ENCODE data around the gene FATE1.

FATE1 gene

DNA sequence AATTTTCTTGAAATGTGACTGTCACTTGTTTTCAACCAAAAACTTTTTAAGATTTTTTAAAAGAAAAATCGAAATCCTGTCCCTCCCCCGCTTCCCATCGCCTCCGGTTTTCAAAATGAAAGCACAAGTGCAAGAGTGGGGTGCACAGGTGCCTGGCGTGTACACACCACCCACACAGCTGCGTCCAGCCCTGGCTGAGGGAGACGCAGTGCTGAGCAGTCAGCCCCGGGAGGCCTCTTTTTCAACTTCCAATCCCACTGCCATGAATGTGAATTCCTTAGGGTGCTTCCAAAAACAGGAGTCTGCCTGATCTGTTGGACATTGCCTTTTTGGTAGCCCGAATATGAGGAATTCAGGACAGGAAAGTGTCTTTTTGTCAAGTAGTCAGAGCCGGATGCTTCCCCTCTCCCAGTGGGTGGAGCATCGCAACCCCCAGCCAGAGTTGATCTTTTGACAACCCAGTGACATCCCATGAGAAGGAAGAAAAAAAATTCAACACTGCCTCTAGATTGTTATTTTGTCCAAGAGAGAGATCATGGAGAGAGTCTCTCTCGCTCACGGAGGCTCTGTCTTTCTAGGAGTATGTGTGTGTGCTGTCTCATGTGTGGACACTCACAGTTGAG lies 11.7 kb upstream of the FATE1 start:
- no peak for DNase-seq

DNA sequence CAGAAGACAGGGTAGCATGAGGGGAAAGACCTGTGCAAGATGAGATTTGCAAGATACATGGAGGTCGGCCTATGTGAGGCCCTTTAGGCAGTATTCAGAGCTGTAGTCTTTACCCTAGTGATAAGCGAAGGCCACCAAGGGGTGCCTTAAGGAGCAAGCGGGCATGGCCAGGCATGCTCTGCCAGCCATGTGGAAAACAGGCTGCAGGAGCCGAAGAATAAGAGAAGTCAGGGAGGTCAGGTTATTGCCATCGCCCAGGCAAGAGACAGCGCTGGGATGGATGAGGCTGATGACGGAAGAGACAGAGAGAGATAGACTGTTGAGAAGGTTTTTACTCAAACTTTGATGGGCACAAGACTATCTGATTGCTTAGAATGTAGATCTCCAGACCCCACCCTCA lies 7.0 kb upstream of the FATE1 start:
- DNase-seq: no peak

DNA sequence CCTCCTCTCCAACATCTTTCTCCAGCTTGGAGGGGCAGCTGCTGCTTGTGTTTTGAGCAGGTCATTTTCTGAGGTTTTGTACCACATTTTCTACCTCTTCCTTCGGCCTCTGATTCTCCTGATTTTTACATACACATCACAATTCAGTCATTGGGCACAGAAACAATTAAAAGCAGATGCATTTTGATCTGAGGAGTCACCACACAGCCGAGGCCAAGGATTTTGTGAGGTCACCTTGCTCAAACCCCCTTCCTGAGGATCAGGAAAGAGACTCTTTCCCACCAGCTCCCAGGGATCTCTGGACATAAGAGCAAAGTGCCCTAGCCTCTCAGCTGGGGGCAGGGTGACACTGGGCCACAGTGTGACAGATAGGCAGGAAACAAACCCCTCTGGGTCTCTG lies 5.4 kb upstream of the FATE1 start:
- DNase-seq: no peak

DNA sequence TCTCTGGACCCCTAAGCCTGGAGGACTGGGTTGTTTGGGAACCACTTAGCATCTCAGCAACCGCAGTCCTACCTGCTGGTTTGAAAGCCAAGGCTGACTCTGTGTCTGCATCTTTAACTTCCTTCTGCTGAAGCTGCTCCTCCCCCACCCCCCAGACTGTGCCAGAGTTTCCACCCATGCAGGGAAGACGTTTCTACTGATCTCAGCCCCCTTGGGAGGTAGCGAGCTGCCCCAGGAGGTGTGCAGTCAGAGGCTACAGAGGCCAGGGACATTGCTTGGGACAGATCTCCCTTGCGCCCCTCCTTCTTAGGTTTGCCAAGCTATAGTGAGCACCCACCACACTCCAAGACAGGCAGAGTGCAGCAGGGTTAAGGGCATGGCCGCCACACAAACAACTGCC lies 4.7 kb upstream of the FATE1 start:
- DNase-seq: no peak

DNA sequence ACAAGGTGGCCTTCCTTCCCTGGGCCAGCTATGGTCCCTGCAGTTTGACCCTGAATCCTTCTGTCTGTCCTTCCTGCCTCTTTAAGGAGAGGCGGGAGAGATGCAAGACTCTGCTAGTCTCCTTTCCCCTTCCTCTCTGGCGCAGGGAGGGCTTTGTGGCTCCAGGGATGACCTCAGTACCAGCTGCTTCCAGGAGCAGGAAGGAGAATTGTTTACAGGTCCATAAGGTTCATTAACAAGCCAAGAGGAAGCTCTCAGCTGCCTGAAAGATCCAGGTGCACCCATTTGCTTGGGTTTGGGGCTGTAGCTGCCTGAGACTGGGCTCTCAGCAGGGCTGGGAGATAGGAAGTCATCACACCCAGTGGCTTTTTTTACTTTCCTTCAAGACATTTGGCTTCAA lies 4.0 kb upstream of the FATE1 start:
- DNase-seq: no peak

DNA sequence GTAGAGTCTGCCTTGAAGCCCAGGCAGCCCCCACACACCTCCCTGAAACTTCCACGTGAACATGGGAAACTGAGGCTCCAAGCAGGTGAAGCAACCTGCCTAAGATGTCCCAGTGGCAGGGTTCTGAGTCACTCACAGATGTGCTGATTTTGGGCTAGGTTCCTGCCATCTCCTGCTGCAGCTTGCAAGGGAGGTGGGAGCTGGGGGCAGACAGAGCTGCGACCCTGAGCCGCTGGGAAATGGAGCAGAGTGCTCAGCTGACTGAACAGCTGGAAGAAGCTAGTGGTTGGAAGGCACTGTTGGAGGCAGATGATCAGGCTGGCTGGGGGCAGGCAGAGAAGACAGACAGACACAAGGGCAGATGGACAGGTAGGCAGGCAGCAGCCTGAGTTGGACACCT lies 3.6 kb upstream of the FATE1 start:
- no peak for DNase-seq

DNA sequence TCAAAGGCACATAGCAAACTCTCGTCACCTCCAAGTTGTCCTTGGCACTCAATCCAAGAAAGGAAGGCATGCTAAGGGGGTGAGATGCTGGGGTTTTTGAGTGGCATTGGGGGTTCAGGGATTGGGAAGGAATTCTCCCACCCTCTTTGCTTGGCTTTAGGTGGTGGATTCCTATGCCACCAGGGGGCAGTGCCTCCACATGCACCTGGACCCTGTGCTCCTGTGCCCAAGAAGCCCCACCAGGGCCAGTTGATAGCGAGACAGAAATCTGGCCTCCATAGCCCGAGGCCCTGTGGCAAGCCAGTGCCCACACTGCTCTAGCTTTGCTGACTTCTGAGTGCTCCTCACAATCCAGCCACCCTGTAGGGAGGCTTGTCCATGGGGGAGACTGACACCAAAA lies 2.0 kb upstream of the FATE1 start:
- peak; percentile 46 for DNase-seq

DNA sequence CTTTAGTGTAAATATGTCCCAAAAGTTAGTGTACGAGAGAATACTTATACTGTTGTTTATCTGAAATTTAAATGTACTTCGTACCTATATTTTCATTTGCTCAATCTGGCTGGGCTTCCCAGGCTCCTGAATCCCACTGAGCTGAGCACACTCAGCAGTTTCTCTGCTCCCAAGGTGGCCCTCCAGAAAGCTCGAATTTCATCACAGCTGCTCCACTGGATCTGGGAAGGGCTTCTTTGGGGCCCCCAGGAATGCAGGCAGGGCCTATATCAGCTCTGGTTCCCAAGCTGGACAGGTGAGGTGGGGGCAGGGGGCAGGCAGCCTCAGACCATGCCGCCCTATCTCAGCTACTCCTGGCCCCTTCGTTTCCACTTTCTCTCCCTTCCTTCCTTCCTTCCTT lies 1.5 kb upstream of the FATE1 start:
- DNase-seq: no peak

DNA sequence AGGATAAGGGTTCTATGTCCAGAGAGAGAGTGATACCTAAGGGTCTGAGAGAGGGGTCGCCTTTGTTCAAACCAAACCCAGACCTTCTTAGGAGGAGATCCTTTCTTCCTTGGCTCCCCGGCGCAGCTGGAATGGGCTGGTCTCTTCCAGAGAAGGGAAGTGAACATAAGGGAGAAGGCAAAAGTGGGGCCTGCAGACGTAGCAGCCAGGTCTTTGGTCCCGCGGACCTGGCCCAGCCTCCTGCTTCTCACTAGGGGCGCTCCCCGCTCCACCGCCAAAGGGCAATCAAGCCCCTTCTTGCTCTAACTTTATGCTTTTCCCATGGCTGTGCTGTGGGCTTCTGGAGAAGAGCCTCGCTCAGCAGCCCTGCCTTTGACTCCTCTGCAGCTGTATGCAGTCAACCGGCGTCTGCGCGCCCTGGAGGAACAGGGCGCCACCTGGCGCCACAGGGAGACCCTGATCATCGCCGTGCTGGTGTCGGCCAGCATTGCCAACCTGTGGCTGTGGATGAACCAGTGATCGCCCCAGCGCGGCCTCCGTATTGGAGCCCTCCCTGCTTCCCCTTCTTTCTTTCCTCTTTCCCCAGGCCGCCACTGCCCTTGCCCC lies 6.5 kb downstream of the FATE1 start:
- DNase-seq: peak; percentile 39

DNA sequence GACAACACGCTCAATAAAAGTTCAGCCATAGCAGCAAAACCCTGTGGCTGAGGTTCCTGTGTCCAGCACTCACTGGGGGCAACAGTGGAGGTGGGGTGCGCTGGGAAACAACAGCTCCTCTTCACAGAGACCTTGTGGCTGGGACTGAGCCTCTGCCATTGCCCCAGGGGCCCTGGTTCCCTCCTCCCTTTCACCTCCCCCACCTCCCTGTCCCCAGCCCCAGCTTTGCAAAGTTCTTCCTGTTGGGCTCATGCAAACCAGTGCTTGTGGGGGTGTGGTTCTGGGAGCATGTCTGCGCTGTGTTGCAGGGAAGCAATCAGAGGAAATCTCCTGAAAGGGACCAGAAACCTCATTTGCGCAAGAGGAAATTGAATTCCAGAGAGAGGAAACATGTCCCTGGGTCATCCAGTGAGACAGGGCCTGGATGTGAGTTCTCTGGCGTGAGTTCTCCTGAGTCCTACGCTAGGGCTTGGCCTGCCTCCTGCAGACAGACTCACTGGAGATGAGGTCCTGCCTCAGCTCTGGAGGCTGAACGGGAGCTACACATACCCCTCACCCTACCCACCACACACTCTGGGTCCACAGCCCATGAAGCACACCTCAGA lies 7.4 kb downstream of the FATE1 start:
- DNase-seq: no peak

DNA sequence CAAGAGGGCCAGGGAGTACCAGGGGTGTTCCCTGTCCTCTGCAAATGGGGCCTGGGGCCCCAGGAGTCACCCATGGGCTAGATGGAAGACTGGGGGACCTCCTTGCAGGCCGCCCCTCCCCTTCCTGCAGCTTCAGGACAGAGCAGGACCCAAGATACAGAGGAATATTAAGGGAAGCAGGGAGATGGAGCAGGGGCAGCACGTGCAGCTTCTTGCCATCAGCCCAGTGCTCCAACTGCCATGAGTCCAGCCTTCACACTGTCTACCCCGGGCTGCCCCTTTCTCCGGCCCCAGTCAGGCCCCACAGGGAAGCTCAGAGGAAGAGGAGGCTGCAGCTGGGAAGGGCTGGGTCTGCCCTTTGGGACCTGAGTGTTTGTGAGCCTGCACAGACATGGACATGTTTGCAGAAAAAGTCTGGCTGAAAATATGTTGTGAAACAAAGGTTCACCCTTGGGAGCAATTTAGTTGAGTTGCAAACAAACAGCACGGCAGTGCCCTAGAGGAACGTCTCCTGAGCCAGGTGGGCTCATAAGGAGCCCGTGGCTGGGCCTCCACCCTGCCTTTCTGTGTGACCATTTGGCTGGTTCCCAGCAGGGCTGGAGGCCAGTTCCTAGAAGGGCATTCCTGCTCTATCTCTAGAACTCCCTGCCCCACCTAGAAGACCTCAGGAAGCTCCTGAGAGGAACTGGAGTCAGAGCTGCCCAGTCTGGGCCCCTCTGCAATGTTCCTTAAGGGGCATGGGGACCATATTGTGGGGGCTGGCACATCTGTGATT lies 8.9 kb downstream of the FATE1 start:
- DNase-seq: no peak

DNA sequence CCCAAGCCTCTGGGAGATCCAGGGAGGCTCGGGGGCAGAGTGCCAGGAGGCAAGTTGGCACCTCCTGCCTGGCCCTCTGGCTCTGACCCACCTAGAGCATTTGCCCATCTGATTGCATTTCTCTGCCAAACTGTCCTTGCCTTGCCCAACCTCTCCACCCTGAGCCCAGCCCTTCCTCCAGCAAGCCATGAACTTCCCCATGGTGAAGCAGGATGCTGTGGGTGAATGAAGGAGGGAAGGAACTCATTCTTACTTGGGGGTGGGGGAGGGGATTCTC lies 9.4 kb downstream of the FATE1 start:
- DNase-seq: no peak

DNA sequence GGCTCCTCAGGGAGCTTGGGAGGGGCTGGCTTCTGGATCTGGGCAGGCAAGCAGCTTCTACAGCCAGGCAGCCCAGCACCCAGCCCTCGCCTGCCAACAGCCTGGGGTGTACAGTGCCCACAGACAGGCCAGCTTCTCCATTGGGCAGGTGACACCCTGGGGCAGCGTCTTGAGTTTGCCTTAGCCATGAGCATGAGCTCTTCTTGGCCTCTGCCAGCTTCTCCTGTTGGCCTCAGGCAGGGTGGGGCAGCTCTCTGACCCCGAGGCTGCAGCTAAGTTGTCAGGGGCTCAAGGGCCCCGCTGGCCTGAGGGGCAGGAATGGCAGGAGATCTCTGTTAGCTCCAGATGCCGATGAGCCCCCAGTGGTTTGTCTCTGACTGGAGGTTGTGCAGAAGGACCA lies 10.9 kb downstream of the FATE1 start:
- DNase-seq: no peak

DNA sequence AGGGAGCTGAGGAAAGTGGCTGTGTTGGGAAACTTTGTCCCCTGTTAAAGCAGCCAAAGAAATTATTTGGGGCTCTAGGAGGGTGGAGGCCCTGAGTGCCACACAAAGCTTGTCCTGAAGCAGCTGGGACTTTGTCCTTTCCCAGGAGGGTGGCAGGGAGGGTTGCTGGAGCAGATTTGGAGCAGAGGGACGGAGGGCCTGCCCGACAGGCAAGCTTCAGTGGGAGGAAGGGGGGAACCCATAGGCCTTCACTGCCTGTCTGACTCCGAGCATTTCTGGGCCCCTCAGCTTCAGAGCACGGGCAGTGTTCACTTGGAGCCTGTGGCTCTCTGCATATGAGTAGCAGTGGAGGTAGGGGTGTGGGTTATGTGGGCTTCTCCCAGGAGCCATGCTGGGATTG lies 11.5 kb downstream of the FATE1 start:
- no peak for DNase-seq

DNA sequence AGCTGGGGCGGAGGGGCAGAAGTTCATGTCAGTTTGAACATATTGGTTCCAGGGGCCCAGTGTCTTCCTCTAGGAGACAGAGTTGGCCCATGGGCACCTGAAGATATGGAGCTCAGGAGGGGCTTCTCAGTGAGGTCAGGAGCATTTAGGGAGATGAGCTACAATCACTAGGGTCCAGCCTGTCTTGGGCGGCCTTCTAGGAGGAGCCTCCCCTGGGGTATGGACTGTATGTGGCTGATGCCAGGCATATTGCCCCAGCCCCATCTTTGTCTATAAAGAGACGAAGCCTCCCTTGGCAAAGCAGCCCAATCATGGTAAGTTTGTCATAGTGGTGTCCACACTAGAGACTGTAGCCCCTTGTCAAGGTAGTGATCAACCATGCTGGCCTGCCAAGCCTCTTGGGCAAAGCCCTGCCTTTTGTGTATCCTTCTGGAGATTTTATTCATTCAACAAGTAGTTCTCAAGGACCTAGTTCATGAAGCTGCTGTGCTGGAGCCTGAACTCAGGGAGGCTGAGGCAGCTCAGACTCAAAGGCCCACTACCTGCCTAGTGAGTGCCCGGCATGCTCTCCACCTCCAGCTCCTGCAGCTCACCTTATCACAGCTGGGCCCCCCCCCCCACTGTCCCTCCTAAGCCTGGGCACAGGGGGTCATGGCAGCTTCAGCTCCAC lies 13.4 kb downstream of the FATE1 start:
- no peak for DNase-seq

DNA sequence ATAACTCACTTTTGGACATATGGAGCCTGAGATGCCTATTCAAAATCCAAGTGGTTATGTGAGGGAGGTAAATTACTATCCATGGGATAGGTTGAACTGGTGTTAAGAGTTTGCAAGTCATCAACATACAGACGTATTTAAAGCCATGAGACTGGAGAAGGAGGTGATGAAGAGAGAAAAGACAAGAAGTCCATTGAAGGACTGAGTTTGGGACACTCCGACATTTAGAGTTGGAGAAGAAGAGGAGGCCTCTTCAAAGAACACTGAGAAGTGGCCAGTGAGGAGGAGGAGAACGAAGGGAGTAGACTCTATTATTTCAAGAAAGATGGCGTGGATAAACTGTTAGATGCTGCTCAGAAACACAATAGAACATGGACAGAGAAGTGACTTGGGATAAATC lies 18.6 kb downstream of the FATE1 start, which contains the start of gene CNGA2:
Gene CNGA2 (plus strand): TSS at position 301 of the 400 bp plus-strand sequence. CDS start 3,738 bp downstream, outside the sequence.
- DNase-seq: no peak

DNA sequence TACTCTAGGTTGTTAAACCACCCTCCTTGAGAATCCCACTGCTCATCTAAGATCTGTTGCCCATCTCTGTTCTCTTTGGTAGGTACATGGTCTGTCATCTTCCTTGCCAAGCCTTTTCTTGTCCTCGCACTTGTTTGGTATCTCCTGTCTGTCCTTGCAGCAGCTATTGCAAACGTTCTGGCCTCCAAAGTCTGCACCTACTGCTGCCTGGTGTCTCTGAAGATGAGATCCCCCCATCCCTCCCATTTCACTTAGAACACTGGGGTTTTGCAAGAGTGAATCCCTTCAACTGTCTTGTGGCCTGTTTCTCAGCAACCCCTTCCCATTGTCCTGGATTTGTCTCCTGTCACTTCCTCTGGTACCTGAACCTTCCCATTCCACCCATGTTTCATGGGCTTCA lies 19.4 kb downstream of the FATE1 start:
- no peak for DNase-seq

DNA sequence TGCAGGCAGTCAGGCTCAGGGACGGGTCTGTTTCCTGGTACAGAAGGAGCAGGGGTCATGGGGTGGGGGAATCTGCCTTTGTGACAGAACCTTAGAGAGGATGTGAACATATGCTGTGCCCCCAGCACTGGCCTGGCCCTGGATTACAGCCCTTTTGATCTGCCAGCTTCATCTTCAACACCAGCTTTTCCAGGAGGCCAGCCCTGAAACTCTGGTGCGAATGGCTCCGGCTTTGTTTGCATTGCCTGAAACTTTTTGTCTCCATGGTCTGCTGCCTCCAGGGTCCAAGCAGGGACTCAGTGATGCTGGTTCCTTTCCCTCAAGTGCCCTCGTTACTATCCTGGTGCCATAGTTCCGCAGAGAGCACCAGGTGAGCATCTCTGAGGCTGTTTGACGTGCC lies 20.9 kb downstream of the FATE1 start:
- no peak for DNase-seq

DNA sequence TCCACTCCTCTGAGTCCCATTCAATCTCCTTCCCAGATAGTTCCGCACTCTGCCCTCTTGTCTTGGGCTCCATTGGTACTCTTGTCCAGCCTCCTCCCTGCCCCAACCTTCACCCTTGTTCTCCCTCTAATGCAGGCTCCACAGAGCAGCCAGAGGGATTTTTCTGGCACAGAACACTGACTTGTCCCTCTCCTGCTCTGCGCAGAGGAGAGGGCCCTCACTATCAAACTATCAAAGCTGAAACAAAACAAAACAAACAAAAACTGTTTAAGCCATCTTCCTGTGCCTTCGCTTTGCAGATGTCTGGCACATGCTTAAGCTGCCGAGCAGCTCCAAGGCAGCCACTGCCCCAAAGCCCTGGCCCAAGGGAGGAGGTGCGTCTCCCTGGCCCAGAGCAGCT lies 21.7 kb downstream of the FATE1 start:
- no peak for DNase-seq

DNA sequence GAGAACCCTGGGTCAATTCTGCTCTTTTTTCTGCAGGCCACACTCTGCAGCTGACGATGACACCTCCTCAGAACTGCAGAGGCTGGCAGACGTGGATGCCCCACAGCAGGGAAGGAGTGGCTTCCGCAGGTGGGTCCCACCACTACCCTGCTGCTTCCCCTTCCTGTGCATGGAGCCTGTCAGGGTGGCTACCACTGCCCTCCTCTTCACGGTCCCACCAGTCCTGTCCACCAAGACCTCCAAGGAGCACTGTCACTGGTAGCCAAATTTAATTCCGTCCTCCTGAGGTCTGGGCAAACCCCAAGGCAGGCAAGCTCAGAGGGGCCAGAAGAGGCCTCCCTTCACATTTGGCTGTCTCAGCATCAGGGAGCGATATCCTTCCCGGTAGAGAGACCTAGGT lies 22.9 kb downstream of the FATE1 start:
- no peak for DNase-seq

DNA sequence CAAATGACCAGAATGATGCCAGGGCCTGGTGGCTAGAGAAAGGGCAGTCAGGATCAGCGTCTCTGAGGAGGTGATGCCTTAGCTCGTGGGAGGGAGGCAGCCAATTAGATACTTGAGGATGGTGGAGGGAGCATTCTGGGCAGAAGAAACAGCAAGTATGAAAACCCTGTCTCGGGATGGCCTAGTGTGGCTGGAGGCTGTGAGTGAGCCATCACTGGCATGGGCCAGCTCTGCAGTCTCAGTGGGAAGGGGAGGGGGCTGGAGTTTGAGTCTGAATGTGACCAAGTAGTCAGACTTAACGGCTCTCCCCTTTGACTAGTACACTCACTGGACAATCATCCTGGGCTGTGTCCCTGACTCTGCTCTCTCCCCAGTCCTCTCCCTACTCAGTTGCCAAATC lies 25.8 kb downstream of the FATE1 start:
- no peak for DNase-seq

DNA sequence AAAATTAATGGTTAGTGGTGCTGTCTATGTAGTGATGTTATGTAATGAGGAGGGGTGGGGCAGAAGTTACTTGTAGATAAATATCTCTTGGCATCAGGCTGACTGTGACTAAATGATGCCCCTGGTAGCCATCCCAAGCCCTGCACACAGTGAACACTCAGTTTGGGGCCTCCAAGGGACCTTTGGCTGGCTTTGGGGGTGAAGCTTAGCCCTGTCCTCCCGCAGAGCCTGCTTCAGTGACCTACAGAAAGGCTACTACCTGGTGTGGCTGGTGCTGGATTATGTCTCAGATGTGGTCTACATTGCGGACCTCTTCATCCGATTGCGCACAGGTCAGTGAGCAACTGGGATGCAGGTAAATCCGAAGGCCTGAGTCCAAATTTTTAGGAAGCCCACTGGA lies 26.5 kb downstream of the FATE1 start:
- DNase-seq: no peak

DNA sequence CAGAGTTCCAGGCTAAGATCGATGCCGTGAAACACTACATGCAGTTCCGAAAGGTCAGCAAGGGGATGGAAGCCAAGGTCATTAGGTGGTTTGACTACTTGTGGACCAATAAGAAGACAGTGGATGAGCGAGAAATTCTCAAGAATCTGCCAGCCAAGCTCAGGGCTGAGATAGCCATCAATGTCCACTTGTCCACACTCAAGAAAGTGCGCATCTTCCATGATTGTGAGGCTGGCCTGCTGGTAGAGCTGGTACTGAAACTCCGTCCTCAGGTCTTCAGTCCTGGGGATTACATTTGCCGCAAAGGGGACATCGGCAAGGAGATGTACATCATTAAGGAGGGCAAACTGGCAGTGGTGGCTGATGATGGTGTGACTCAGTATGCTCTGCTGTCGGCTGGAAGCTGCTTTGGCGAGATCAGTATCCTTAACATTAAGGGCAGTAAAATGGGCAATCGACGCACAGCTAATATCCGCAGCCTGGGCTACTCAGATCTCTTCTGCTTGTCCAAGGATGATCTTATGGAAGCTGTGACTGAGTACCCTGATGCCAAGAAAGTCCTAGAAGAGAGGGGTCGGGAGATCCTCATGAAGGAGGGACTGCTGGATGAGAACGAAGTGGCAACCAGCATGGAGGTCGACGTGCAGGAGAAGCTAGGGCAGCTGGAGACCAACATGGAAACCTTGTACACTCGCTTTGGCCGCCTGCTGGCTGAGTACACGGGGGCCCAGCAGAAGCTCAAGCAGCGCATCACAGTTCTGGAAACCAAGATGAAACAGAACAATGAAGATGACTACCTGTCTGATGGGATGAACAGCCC lies 28.0 kb downstream of the FATE1 start:
- DNase-seq: no peak
